Gastrocnemius medialis (tissue), 4 donors: Measurements from ENCODE around the gene B3GAT1. TPM values are rescaled to one million over a fixed set of nuclear protein-coding genes. Genes with fewer than 3 reads are reported as not detected.
"Not testable (repeated sequence)": the region's sequence is repeated elsewhere in the genome, so short reads cannot be mapped to it uniquely, and the experiment has no call there.

Source experiments
- ATAC-seq, 2 donors: fragments of 150-250 bp; one replicate each; pipeline ENCODE4 v1.9.1; 2016
- DNase-seq, 2 donors: peaks; one replicate each; pipeline ENCODE4 v3.0.0-alpha.2; 2019
- H3K27ac ChIP-seq, 4 donors: fragments of 200-600 bp; sonication (generic); 1 replicate in 1 of 4; 2 replicates in 3 of 4; pipeline ENCODE4 v1.5.1; 2016 to 2018; ENCODE audit warnings: mild to moderate bottlenecking in 2 of 4, moderate library complexity in 1 of 4
- H3K27me3 ChIP-seq, 3 donors: fragments of 200-600 bp; sonication (generic) in 2 of 3; 1 replicate in 1 of 3; 2 replicates in 2 of 3; pipeline versions ENCODE4 v1.5.1 to v1.6.0; 2016 to 2019; ENCODE audit warnings: mild to moderate bottlenecking in 1 of 3, moderate library complexity in 1 of 3
- H3K36me3 ChIP-seq, 2 donors: fragments of 200-600 bp; sonication (generic) in 1 of 2; one replicate each; pipeline ENCODE4 v1.5.1; 2017 to 2018
- H3K4me1 ChIP-seq, 2 donors: fragments of 200-600 bp; sonication (generic) in 1 of 2; one replicate each; pipeline ENCODE4 v1.5.1; 2016 to 2017; ENCODE audit warnings: mild to moderate bottlenecking in 2 of 2
- H3K4me3 ChIP-seq, 4 donors: fragments of 200-600 bp; sonication (generic) in 3 of 4; 1 replicate in 1 of 4; 2 replicates in 3 of 4; pipeline ENCODE4 v1.5.1; 2016 to 2019; ENCODE audit warnings: mild to moderate bottlenecking in 2 of 4
- H3K9me3 ChIP-seq, 3 donors: fragments of 200-600 bp; sonication (generic) in 2 of 3; 1 replicate in 1 of 3; 2 replicates in 2 of 3; pipeline ENCODE4 v1.5.1; 2016 to 2019
- POLR2A ChIP-seq, 2 donors: fragments of 450-650 bp; IDR thresholded peaks; one replicate each; pipeline ENCODE4 v1.6.1; 2017; ENCODE audit warnings: antibody characterized with exemption in 2 of 2, mild to moderate bottlenecking in 2 of 2, moderate library complexity in 2 of 2
- in situ Hi-C, 4 donors: fragments of 200-750 bp; cut with MboI; loops; one replicate each; pipeline versions ENCODE4 v1.15.0 to v1.8.0; 2017; ENCODE audit warnings: low sequenced_read_pairs in 4 of 4
- intact Hi-C: fragments of 100-400 bp; cut with DNase I; formaldehyde crosslinking; loops from one replicate; pipeline ENCODE4 v1.15.1; 2023; ENCODE audit warnings: low total_unique reads
- total RNA-seq, 4 donors: library from RNA; depleted of rRNA; stranded (reverse); fragments of >200 nt; gene quantifications; one replicate each; pipeline versions ENCODE4 v1.1.0 to v1.2.3, GENCODE V29; 2016
- TF ChIP-seq, protein P1 (sequence below), 5 experiments: fragments of 450-650 bp in 3 of 5; fragments of 200-600 bp in 2 of 5; sonication (generic) in 2 of 5; IDR thresholded peaks in 4 of 5; conservative IDR thresholded peaks in 1 of 5; 1 replicate in 4 of 5; 2 replicates in 1 of 5; pipeline ENCODE4 v1.5.1; 2016 to 2019; ENCODE audit warnings: antibody characterized with exemption in 5 of 5, mild to moderate bottlenecking in 3 of 5, moderate library complexity in 3 of 5

Gene B3GAT1
- total RNA-seq, 4 donors from 2014 or later, result 0.10 TPM; not detected in 3

DNA sequence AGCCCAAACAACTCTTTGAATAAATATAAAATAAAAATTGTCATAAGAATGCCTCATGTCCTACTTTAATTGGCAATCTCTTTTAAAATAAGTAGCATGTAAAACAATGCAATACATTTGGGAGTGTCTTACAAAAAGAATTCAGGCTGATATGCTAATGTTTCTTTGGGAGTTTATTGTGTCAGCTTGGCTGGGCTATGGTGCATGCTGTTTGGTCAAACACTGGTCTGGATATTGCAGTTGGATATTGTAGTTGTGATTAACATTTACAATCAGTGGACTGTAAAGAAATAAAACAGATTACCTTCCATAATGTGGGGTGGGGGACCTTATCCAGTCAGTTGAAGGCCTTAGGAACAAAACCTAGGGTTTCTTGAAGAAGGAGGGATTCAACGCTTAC lies 37.0 kb upstream of the B3GAT1 start:
- H3K9me3 ChIP-seq, result no peaks in the 10 kb centered on the region
- ATAC-seq, result no peak
- no peak overlapping the region for H3K27ac ChIP-seq
- intact Hi-C loops (no loop called here), in situ Hi-C loops (no loop called here)
- no peak for DNase-seq
- no peaks in the 10 kb centered on the region for H3K27me3 ChIP-seq
- no peaks in the 10 kb centered on the region for H3K4me1 ChIP-seq
- H3K4me3 ChIP-seq, result no peak overlapping the region
- TF ChIP-seq, protein P1, sequence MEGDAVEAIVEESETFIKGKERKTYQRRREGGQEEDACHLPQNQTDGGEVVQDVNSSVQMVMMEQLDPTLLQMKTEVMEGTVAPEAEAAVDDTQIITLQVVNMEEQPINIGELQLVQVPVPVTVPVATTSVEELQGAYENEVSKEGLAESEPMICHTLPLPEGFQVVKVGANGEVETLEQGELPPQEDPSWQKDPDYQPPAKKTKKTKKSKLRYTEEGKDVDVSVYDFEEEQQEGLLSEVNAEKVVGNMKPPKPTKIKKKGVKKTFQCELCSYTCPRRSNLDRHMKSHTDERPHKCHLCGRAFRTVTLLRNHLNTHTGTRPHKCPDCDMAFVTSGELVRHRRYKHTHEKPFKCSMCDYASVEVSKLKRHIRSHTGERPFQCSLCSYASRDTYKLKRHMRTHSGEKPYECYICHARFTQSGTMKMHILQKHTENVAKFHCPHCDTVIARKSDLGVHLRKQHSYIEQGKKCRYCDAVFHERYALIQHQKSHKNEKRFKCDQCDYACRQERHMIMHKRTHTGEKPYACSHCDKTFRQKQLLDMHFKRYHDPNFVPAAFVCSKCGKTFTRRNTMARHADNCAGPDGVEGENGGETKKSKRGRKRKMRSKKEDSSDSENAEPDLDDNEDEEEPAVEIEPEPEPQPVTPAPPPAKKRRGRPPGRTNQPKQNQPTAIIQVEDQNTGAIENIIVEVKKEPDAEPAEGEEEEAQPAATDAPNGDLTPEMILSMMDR (IDR thresholded peaks at IDR 0.05 in 4 of 5, conservative IDR thresholded peaks at IDR 0.05 in 1 of 5), result no peak
- no peaks in the 10 kb centered on the region for H3K36me3 ChIP-seq

- Histone ChIP-seq H3K36me3 (no peaks in the 10 kb centered on the region), H3K27ac (no peak overlapping the region), H3K4me1 (no peaks in the 10 kb centered on the region), H3K27me3 (no peaks in the 10 kb centered on the region), H3K9me3 (no peaks in the 10 kb centered on the region), H3K4me3 (no peak overlapping the region)
- DNase-seq, result no peak
- in situ Hi-C loops (no loop called here), intact Hi-C loops (no loop called here)
- TF ChIP-seq, protein P1 (IDR thresholded peaks at IDR 0.05 in 4 of 5, conservative IDR thresholded peaks at IDR 0.05 in 1 of 5), result no peak
- TF ChIP-seq POLR2A (IDR thresholded peaks at IDR 0.05), result no peak
- no peak for ATAC-seq
These were observed 35.7 kb upstream of the B3GAT1 start for GRCh38 chr11:134447696-134448095.

DNA sequence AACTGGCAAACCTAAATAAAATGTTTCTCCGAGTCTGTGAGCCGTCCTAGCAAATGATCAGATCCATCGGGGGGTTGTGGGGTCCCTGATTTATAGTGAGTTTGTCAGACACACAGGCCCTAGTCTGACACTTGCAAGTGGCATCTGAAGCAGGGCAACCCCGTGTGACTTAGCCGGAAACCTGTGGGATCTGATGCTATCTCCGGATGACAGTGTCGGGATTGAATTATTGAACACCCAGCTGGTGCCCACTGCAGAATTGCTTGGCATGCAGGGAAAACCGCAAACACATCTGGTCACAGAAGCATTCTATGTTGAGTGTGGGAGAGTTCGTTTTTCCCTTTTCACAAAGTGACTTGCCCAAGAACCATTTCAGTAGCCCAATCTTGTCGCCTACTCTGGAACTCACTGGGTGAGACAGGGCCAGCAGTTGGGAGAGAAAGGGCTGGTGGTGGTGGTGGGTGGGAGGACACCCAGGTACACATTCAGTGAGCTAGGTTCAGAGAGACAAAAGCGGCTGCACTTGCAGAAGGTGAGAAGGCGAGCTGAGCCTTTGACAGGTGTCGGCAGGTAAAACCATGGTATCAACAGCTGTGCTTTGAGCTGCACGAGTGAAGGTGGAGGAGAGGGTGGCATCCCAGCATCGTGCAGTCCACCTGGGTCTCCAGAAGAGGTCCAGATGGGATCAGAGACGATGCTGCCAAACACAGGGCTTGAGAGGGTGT lies 33.7 kb upstream of the B3GAT1 start:
- no peak overlapping the region for H3K4me3 ChIP-seq
- intact Hi-C loops, result no loop called here
- TF ChIP-seq, protein P1 (IDR thresholded peaks at IDR 0.05 in 4 of 5, conservative IDR thresholded peaks at IDR 0.05 in 1 of 5), result no peak
- no peak for TF ChIP-seq POLR2A (IDR thresholded peaks at IDR 0.05)

DNA sequence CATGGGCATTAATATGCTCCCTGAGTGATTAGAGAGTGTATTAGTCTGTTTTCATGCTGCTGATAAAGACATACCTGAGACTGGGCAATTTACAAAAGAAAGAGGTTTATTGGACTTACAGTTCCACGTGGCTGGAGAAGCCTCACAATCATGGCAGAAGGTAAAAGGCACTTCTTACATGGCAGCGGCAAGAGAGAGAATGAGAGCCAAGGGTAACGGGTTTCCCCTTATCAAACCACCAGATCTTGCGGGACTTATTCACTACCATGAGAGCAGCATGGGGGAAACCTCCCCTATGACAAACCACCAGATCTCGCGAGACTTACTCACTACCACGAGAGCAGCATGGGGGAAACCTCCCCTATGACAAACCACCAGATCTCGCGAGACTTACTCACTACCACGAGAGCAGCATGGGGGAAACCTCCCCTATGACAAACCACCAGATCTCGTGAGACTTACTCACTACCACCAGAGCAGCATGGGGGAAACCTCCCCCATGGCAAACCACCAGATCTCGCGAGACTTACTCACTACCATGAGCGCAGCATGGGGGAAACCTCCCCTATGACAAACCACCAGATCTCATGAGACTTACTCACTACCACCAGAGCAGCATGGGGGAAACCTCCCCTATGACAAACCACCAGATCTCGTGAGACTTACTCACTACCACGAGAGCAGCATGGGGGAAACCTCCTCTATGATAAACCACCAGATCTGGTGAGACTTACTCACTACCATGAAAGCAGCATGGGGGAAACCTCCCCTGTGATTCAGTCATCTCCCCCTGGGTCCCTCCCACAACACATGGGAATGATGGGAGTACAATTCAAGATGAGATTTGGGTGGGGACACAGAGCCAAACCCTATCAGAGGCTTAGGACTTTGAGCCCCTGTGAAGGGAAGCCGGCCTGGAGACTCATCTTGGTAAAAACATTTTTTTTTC lies 32.4 kb upstream of the B3GAT1 start:
- H3K4me1 ChIP-seq, DNase-seq, intact Hi-C loops, in situ Hi-C loops, H3K27me3 ChIP-seq, H3K4me3 ChIP-seq, H3K9me3 ChIP-seq, H3K36me3 ChIP-seq, ATAC-seq, H3K27ac ChIP-seq: not testable (repeated sequence)

More for the DNA sequence above, 33.7 kb upstream of the B3GAT1 start:
- Histone ChIP-seq H3K4me1 (no peaks in the 10 kb centered on the region), H3K9me3 (no peaks in the 10 kb centered on the region), H3K27me3 (no peaks in the 10 kb centered on the region), H3K36me3 (no peaks in the 10 kb centered on the region), H3K27ac (no peak overlapping the region)
- in situ Hi-C loops, result no loop called here
- ATAC-seq, result no peak
- DNase-seq, result no peak

DNA sequence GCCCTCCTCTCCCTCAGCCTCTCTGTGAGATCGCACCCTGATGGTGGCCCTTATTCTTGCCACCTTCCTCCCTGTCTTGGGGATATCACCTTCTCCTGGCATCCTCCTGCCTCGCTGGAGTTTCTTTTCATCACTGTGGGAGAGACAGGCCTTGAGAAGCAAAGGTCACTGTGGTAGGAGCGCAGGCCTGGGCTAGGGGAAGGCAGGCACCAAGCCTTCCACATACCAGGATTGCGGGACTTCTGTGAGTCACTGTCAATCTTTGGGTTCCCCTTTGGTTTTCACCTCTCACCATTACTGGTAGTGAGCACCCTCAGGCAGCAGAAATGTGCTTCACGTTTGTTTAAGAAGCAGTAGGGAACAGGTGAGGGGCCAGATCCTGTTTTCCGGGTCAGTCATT lies 31.2 kb upstream of the B3GAT1 start:
- Histone ChIP-seq H3K27me3 (no peaks in the 10 kb centered on the region), H3K4me3 (no peak overlapping the region), H3K4me1 (no peaks in the 10 kb centered on the region), H3K9me3 (no peaks in the 10 kb centered on the region), H3K27ac (no peak overlapping the region), H3K36me3 (no peaks in the 10 kb centered on the region)
- ATAC-seq (no peak), DNase-seq (no peak)
- intact Hi-C loops, result no loop called here
- no peak for TF ChIP-seq POLR2A (IDR thresholded peaks at IDR 0.05)
- TF ChIP-seq, protein P1 (IDR thresholded peaks at IDR 0.05 in 4 of 5, conservative IDR thresholded peaks at IDR 0.05 in 1 of 5), result no peak
- in situ Hi-C loops, result no loop called here
